SIG-M5 treated with dmso at 0.1 percent for 504 hours (cell line): ENCODE data around the gene PKHD1.
"Not testable (repeated sequence)": the region's sequence is repeated elsewhere in the genome, so short reads cannot be mapped to it uniquely, and the experiment has no call there.

Source experiments
- DNase-seq: peaks from one replicate; lab custom pipeline; 2025; ENCODE audit not compliant: unreplicated experiment; lab: John Stamatoyannopoulos, UW

PKHD1 gene

GRCh38 chr6:51995214-51995755 is 92.1 kb downstream of the PKHD1 start:
- no peak for DNase-seq

- no peak for DNase-seq
Measured at GRCh38 chr6:51992876-51993275, 94.5 kb downstream of the PKHD1 start.

GRCh38 chr6:51989789-51990188 is 97.6 kb downstream of the PKHD1 start:
- no peak for DNase-seq

GRCh38 chr6:51986864-51987263 is 100.5 kb downstream of the PKHD1 start:
- no peak for DNase-seq

GRCh38 chr6:51983564-51983963 is 103.8 kb downstream of the PKHD1 start:
- DNase-seq = no peak

- not testable (repeated sequence) for DNase-seq
Measured at GRCh38 chr6:51982695-51983094, 104.7 kb downstream of the PKHD1 start.

- no peak for DNase-seq
Measured at GRCh38 chr6:51976374-51976773, 111.0 kb downstream of the PKHD1 start.

- DNase-seq = no peak
Measured at GRCh38 chr6:51972659-51973058, 114.8 kb downstream of the PKHD1 start.

GRCh38 chr6:51968265-51968664 is 119.1 kb downstream of the PKHD1 start:
- DNase-seq = no peak

- no peak for DNase-seq
Measured at GRCh38 chr6:51965222-51965801, 122.1 kb downstream of the PKHD1 start.

GRCh38 chr6:51963980-51964379 is 123.4 kb downstream of the PKHD1 start:
- DNase-seq = no peak

- no peak for DNase-seq
Measured at GRCh38 chr6:51962354-51962753, 125.1 kb downstream of the PKHD1 start.

- DNase-seq = no peak
Measured at GRCh38 chr6:51960419-51960818, 127.0 kb downstream of the PKHD1 start.

GRCh38 chr6:51959744-51960383 is 127.5 kb downstream of the PKHD1 start:
- DNase-seq = peak; percentile 35

GRCh38 chr6:51954681-51955080 is 132.7 kb downstream of the PKHD1 start:
- DNase-seq = no peak

- DNase-seq = no peak
Measured at GRCh38 chr6:51953246-51953645, 134.2 kb downstream of the PKHD1 start.

GRCh38 chr6:51951924-51952323 is 135.5 kb downstream of the PKHD1 start:
- DNase-seq = no peak

GRCh38 chr6:51949526-51949925 is 137.9 kb downstream of the PKHD1 start:
- no peak for DNase-seq

- DNase-seq = not testable (repeated sequence)
Measured at GRCh38 chr6:51939695-51940094, 147.7 kb downstream of the PKHD1 start.

GRCh38 chr6:51936531-51937290 is 150.7 kb downstream of the PKHD1 start:
- no peak for DNase-seq

GRCh38 chr6:51934098-51934497 is 153.3 kb downstream of the PKHD1 start:
- DNase-seq = peak; percentile 14

GRCh38 chr6:51932956-51933355 is 154.5 kb downstream of the PKHD1 start:
- no peak for DNase-seq
